Heart right ventricle (tissue), 16 donors: Measurements from ENCODE around the gene ALDH1L1. TPM values are rescaled to one million over a fixed set of nuclear protein-coding genes. Genes with fewer than 3 reads are reported as not detected.

ENCODE experiments used
- ATAC-seq, 8 donors: fragments of 200-7000 bp; cut with Tn5 transposase; one replicate each; pipeline ENCODE4 v1.9.1; 2020; ENCODE audit warnings: mild to moderate bottlenecking in 8 of 8, moderate library complexity in 8 of 8, moderate number of reproducible peaks in 1 of 8
- DNase-seq, 2 donors: peaks; one replicate each; pipeline ENCODE4 v3.0.0-alpha.2; 2020
- H3K27ac ChIP-seq, 10 donors: fragments of 200-600 bp; sonication (generic) in 2 of 10; one replicate each; pipeline versions ENCODE4 v1.5.0 to v1.8.0; 2020 to 2022; ENCODE audit warnings: mild to moderate bottlenecking in 3 of 10
- H3K27me3 ChIP-seq, 7 donors: fragments of 200-600 bp; one replicate each; pipeline ENCODE4 v1.8.0; 2021 to 2022; ENCODE audit warnings: mild to moderate bottlenecking in 2 of 7
- H3K36me3 ChIP-seq, 9 donors: fragments of 200-600 bp; sonication (generic) in 1 of 9; one replicate each; pipeline versions ENCODE4 v1.5.0 to v1.8.0; 2020 to 2022; ENCODE audit warnings: mild to moderate bottlenecking in 2 of 9
- H3K4me1 ChIP-seq, 9 donors: fragments of 200-600 bp; sonication (generic) in 1 of 9; one replicate each; pipeline versions ENCODE4 v1.5.0 to v1.8.0; 2020 to 2022; ENCODE audit warnings: mild to moderate bottlenecking in 4 of 9
- H3K4me3 ChIP-seq, 10 donors: fragments of 200-600 bp; sonication (generic) in 2 of 10; one replicate each; pipeline versions ENCODE4 v1.5.0 to v1.8.0; 2020 to 2022; ENCODE audit warnings: mild to moderate bottlenecking in 7 of 10, moderate library complexity in 2 of 10
- H3K9me3 ChIP-seq, 11 donors: fragments of 200-600 bp in 10 of 11; sonication (generic) in 2 of 11; one replicate each; pipeline versions ENCODE4 v1.5.0 to v1.8.0; 2013 to 2022; ENCODE audit warnings: mild to moderate bottlenecking in 2 of 11, control low read depth in 1 of 11, moderate library complexity in 1 of 11
- CTCF ChIP-seq, 9 donors: fragments of 200-600 bp; sonication (generic) in 2 of 9; IDR thresholded peaks; one replicate each; pipeline versions ENCODE4 v1.5.0 to v1.8.0; 2021 to 2022; ENCODE audit warnings: antibody characterized with exemption in 9 of 9, mild to moderate bottlenecking in 5 of 9, moderate library complexity in 1 of 9
- WGBS, 2 donors: extraction: QIAGEN DNeasy Blood & Tissue Kit; methylation state at CpG; one replicate each; pipeline ENCODE4 v1.1.7; 2013; ENCODE audit warnings: inconsistent platforms in 1 of 2; 5-methylcytosine and 5-hydroxymethylcytosine counted together
- intact Hi-C, 10 donors: fragments of 100-400 bp; cut with DNase I; formaldehyde crosslinking; loops; one replicate each; pipeline versions ENCODE4 v1.11.1 to v1.14.2; 2022
- polyA plus RNA-seq, 2 donors: library from polyadenylated mRNA; stranded (reverse); fragments of 200-250 nt; gene quantifications; one replicate each; pipeline ENCODE4 v1.2.3, GENCODE V29; 2013
- total RNA-seq, 10 donors: library from RNA; stranded (reverse); fragmentation: NEBNext Ultra II Directional in 3 of 10; extraction: Animal tissue kit (Norgen Biotek cat#: 25700) in 3 of 10; gene quantifications; one replicate each; pipeline versions ENCODE4 v1.2.1 to v1.2.4, GENCODE V29; 2021 to 2023
- donor health status: Arrhythmogenic right ventricular cardiomyopathy.
- donor health status: ischemic (EF 13 %, LVEDD 7.1; RV severe dilation, severe dysfunction).
- donor health status: healthy with polysubstance abuse.
- donor health status: DM: no; HTN: yes; CAD: no.
- donor health status: DM: no; HTN: no; CAD: no.
- donor health status: ischemic (EF 25% LVEDD 6.9; RV normal size, moderate dysfunction).
- donor health status: ischemic (EF 25% LVEDD 5.7; RV mildly dilated, moderate dysfunction).
- donor health status: healthy.
- donor health status: DM: yes; HTN: yes; CAD: no.
- donor health status: Ischemic cardiomyopathy.
- donor health status: ischemic (EF 35%, LVEDD 5.7; RV mildly dilated, moderate dysfunction).
- donor health status: nonischemic (EF 11% LVEDD 7.7; RV severe dilation, severe dysfunction).
- donor health status: DM: yes; HTN: yes; CAD: no.
- donor health status: PGD.
- donor health status: ischemic (EF 29% LVEDD 5.4; RV normal size, mild dysfunction).
- donor health status: nonischemic (EF 23%, LVEDD 6.1; RV moderate dilation, normal function).

ALDH1L1 gene
- total and polyA plus RNA-seq, 12 donors = 14.9 to 45.9 (median 31.7) TPM

GRCh38 chr3:126124148-126124868 lies 56.1 kb downstream of the ALDH1L1 start:
- no peak for TF ChIP-seq CTCF (IDR thresholded peaks at IDR 0.05)
- Histone ChIP-seq H3K36me3 (peaks cover 0 to 6% (median 0%) of the 10 kb centered on the region in 9 donors), H3K27ac (no peak overlapping the region), H3K9me3 (no peaks in the 10 kb centered on the region), H3K4me3 (no peak overlapping the region), H3K27me3 (no peaks in the 10 kb centered on the region), H3K4me1 (peaks cover 0 to 4% (median 0%) of the 10 kb centered on the region in 9 donors)
- peak in 1 of 8 donors; percentile 29 for ATAC-seq
- WGBS, 2 donors = 74 to 81% methylated on average over 10 of the region's 10 CpGs
- DNase-seq = peak; percentile 1 to 3
- intact Hi-C loops = no loop called here

- ATAC-seq = no peak
- Histone ChIP-seq H3K36me3 (peaks cover 0 to 7% (median 0%) of the 10 kb centered on the region in 9 donors), H3K9me3 (no peaks in the 10 kb centered on the region), H3K27ac (no peak overlapping the region), H3K27me3 (no peaks in the 10 kb centered on the region), H3K4me1 (no peaks in the 10 kb centered on the region), H3K4me3 (no peak overlapping the region)
- intact Hi-C loops = no loop called here
- no peak for DNase-seq
- 84 to 87% methylated on average over 4 of the region's 4 CpGs for WGBS, 2 donors
- TF ChIP-seq CTCF (IDR thresholded peaks at IDR 0.05) = no peak
Measured at GRCh38 chr3:126121632-126122031, 58.8 kb downstream of the ALDH1L1 start.

- Histone ChIP-seq H3K4me1 (no peaks in the 10 kb centered on the region), H3K36me3 (peaks cover 0 to 8% (median 0%) of the 10 kb centered on the region in 9 donors), H3K4me3 (no peak overlapping the region), H3K9me3 (no peaks in the 10 kb centered on the region), H3K27ac (no peak overlapping the region), H3K27me3 (no peaks in the 10 kb centered on the region)
- intact Hi-C loops = no loop called here
- ATAC-seq (no peak), DNase-seq (no peak)
- WGBS, 2 donors = 88 to 94% methylated on average over 9 of the region's 9 CpGs
- no peak for TF ChIP-seq CTCF (IDR thresholded peaks at IDR 0.05)
Measured at GRCh38 chr3:126121074-126121473, 59.3 kb downstream of the ALDH1L1 start.

- Histone ChIP-seq H3K36me3 (peaks cover 0 to 8% (median 0%) of the 10 kb centered on the region in 9 donors), H3K9me3 (no peaks in the 10 kb centered on the region), H3K4me3 (no peak overlapping the region), H3K4me1 (no peaks in the 10 kb centered on the region), H3K27ac (no peak overlapping the region), H3K27me3 (no peaks in the 10 kb centered on the region)
- DNase-seq = no peak
- no peak for TF ChIP-seq CTCF (IDR thresholded peaks at IDR 0.05)
- intact Hi-C loops = no loop called here
- 92 to 96% methylated on average over 8 of the region's 8 CpGs for WGBS, 2 donors
- no peak for ATAC-seq
Measured at GRCh38 chr3:126119976-126120375, 60.4 kb downstream of the ALDH1L1 start.
